ENCODE measurements around the gene PPIL6.
A peak's percentile ranks its signal among the peaks of the same experiment; 100 is the strongest.
"Not testable (repeated sequence)": the region's sequence is repeated elsewhere in the genome, so short reads cannot be mapped to it uniquely, and the experiment has no call there.

PPIL6 gene

DNA sequence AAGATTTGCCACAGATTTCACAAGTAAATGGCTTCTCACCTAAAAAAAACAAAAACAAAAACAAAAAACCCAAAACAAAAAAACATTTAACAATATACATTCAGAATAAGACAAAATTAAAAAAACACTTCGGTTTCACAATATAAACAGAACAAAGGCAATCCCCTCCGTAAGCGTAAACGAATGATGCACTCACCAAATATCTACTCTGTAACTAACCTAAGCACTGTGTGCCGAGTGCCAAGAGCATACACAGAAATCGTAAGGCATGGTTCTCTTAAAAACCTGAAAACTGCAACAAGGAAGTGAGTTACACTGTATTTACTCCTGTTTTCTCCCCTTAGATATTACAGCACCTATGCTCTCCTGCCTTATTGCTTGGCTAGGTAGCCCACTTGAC, 27.3 kb upstream of the PPIL6 start:
- FAIRE-seq (no peak), DNase-seq (ENCODE audit: extremely low spot score, insufficient read length, low read depth) (no peak)

GRCh38 chr6:109466212-109466923, 25.9 kb upstream of the PPIL6 start:
- no peak for FAIRE-seq

GRCh38 chr6:109465772-109466171, 25.3 kb upstream of the PPIL6 start:
- no peak for FAIRE-seq
- no peak for DNase-seq (ENCODE audit: extremely low spot score, insufficient read length, low read depth)

More at GRCh38 chr6:109466212-109466923, 25.9 kb upstream of the PPIL6 start:
- no peak for DNase-seq (ENCODE audit: extremely low spot score, insufficient read length, low read depth)

- no peak for FAIRE-seq
- DNase-seq (ENCODE audit: extremely low spot score, insufficient read length, low read depth): no peak
These were observed 21.5 kb upstream of the PPIL6 start for GRCh38 chr6:109461733-109462526.

GRCh38 chr6:109461205-109461604, 20.8 kb upstream of the PPIL6 start:
- not testable (repeated sequence) for FAIRE-seq

DNA sequence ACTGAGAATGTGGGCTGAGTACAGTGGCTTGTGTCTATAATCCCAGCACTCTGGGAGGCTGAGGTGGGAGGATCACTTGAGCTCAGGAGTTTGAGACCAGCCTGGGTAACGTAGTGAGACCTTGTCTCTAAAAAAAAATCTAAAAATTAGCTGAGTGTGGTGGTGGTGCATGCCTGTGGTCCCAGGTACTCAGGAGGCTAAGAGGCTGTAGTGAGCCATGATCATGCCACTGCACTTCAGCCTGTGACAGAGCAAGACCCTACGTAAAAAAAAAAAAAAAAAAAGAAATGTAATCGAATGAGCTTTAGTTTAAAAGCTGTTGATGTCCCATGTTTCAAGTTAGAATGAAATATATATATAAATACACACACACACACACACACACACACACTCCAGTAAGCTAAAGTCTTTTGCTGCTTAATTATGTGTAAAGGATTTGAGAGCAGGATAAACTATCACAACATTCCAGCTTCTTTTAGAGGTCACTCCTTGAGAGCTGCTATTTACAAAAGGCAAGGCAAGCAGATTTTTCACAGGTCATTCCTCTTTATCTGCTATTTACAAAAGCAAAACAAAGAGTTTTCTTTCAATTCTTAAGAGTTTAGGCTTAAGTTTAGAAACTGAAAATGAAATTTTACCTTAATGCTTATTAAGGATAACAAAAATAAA, 19.9 kb upstream of the PPIL6 start:
- no peak for FAIRE-seq
- no peak for DNase-seq (ENCODE audit: extremely low spot score, insufficient read length, low read depth)

More at GRCh38 chr6:109461205-109461604, 20.8 kb upstream of the PPIL6 start:
- DNase-seq (ENCODE audit: extremely low spot score, insufficient read length, low read depth): not testable (repeated sequence)

GRCh38 chr6:109458774-109459531, 18.5 kb upstream of the PPIL6 start:
- FAIRE-seq: peak; percentile 84
- DNase-seq (ENCODE audit: extremely low spot score, insufficient read length, low read depth): no peak

GRCh38 chr6:109457562-109457996, 17.2 kb upstream of the PPIL6 start:
- no peak for DNase-seq (ENCODE audit: extremely low spot score, insufficient read length, low read depth)
- FAIRE-seq: no peak

DNA sequence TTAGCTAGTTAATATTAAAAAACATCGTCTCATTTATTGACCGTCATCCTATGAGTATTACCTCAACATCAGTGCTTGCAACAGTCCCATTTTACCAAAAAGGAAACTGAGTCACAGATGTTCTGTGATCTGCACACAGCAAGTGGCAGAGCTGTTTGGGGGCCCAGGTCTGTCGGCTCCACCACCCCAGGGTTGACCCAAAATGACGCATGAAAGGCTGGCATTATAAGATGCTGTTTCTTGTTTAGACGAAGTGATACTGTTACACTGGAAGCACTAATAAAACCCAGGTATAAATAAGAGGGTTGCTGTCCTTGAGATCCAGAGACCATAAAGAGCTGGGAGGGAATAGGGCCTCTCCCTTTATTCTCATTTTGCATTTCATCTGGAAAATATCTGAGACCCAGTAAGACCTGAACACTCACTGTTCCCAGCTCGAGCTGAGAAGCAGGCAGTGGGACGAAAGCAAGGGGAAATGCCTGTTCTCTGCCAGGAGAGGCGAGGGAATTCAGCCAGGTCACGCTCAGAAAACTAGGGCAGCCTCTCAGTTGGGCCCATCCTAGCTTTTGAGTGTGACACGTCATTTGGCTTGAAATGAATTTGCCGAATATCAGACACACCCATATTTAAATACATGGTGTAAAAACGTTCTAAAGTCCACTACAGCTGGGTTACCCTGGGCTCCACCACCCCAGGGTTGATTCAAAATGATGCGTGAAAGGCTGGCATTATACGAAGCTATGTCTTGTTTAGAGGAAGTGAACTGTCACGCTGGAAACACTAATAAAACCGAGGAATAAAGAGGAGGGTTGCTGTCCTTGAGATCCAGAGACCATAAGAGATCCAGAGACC, 16.5 kb upstream of the PPIL6 start:
- FAIRE-seq (peak; percentile 39), DNase-seq (ENCODE audit: extremely low spot score, insufficient read length, low read depth) (no peak)

- no peak for DNase-seq (ENCODE audit: extremely low spot score, insufficient read length, low read depth)
These were observed 15.7 kb upstream of the PPIL6 start for GRCh38 chr6:109456111-109456583.

GRCh38 chr6:109455437-109456110, 15.1 kb upstream of the PPIL6 start, which contains the start of gene MICAL1:
TSS of gene MICAL1 (minus strand) at chr6:109455772. CDS start at chr6:109454196, 1,576 bp downstream.
- peak; percentile 64 for FAIRE-seq
- peak; percentile 57 for DNase-seq (ENCODE audit: extremely low spot score, insufficient read length, low read depth)

More at GRCh38 chr6:109456111-109456583, 15.7 kb upstream of the PPIL6 start:
- no peak for FAIRE-seq

- peak; percentile 90 for FAIRE-seq
- peak; percentile 37 for DNase-seq (ENCODE audit: extremely low spot score, insufficient read length, low read depth)
These were observed 14.3 kb upstream of the PPIL6 start for GRCh38 chr6:109454496-109455436.

DNA sequence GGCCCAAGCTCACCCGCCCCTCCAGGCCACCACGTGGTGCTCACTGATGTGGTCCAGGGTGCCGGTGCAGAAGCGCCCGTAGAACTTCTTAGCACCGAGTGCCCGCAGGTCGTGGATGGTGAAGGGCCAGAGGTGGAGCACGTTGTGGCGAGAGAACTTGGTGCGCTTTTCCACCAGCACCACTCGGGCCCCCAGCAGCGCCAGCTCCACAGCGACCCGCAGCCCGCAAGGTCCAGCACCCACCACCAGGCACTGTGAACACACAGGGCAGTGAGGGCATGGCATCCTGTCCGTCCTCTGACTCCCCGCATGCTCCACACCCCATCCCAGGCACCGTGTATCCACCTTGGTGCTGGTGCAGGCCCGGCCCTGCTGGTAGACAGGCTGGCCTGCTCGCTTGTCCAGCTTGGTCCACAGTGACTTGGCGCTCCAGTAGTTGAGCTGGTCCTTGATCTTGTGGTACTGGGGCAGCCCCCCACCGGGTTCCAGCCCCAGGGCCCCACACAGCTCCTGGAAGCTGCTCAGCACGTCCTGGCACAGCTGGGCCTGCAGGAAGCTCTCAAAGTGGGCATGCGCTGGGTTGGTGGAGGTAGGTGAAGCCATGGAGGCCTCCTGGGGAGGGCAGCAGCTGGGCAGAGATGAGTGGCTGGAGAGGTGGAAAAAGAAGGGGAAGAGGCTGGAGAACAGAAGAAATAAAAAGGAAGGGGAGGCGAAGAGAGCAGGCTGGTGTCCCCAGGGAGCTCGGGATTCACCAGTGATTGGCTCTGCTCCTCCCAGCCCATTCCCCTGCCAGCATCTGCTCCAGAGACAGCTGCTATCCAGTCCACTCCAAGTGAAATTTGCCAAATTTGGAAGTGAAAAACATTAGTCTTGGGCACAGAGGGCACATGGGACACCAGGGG, 13.4 kb upstream of the PPIL6 start:
- FAIRE-seq (no peak), DNase-seq (ENCODE audit: extremely low spot score, insufficient read length, low read depth) (no peak)

GRCh38 chr6:109453156-109453555, 12.7 kb upstream of the PPIL6 start:
- no peak for FAIRE-seq
- DNase-seq (ENCODE audit: extremely low spot score, insufficient read length, low read depth): no peak

DNA sequence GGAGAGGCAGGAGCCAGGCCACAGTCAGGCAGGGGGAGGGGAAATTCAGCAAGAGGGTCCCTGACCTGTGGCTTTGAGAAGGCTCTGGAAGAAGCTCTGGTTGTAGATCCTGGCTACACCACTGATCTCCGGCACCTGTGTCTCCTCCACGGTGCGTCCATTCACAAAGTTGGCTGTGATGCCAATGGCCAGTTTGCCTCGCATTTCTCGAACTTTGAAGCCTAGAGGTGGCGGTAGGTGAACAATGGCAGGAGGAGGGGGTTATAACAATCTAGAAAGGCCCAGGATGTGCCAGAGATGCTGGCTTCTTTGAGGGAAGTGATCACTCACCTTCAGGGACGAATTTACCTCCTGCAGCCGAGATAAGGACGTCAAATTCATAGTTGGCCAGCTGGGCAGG, 11.8 kb upstream of the PPIL6 start:
- FAIRE-seq: no peak

DNA sequence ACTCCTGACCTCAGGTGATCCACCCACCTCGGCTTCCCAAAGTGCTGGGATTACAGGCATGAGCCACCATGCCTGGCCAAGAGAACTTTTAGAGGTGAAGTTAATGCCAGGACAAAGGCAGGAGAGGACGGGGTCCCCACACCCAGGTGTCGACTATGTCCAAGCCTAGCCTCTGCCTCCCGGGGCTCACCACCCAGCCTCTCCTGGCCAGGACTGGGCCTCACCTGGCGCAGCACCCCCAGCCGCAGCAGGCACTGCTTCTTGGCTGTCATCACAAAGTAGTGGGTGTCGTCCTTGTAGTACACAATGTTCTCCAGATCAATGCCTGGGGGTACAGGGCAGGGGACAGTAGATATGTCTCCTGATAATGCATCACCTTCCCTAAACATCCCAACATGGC, 10.9 kb upstream of the PPIL6 start:
- FAIRE-seq: no peak
- DNase-seq (ENCODE audit: extremely low spot score, insufficient read length, low read depth): no peak

More for the DNA sequence above, 11.8 kb upstream of the PPIL6 start:
- no peak for DNase-seq (ENCODE audit: extremely low spot score, insufficient read length, low read depth)

All from GM18507 (cell line).